IPS DF 6.9 (cell line): Measurements from ENCODE around the gene SLC26A8.

ENCODE experiments used
- DNase-seq: peaks from one replicate; pipeline ENCODE4 v3.0.0-alpha.2; 2013; ENCODE audit warnings: low read depth, low spot score
- H3K27ac ChIP-seq: one replicate; pipeline ENCODE4 v1.5.1; 2013; ENCODE audit warnings: low read length, control low read depth
- H3K27me3 ChIP-seq: 2 replicates; pipeline ENCODE4 v1.6.1; 2013; ENCODE audit warnings: mild to moderate bottlenecking, low read length; ENCODE audit not compliant: control insufficient read depth, insufficient read depth
- H3K36me3 ChIP-seq: 2 replicates; pipeline ENCODE4 v1.6.1; 2013; ENCODE audit warnings: low read length; ENCODE audit not compliant: control insufficient read depth, insufficient read depth
- H3K4me1 ChIP-seq: 2 replicates; pipeline ENCODE4 v1.6.1; 2013; ENCODE audit warnings: low read length; ENCODE audit not compliant: control insufficient read depth, insufficient read depth
- H3K4me3 ChIP-seq: 2 replicates; pipeline ENCODE4 v1.5.1; 2013; ENCODE audit warnings: mild to moderate bottlenecking, low read length
- H3K9me3 ChIP-seq: 2 replicates; pipeline ENCODE4 v1.6.1; 2013; ENCODE audit warnings: low read length, inconsistent platforms; ENCODE audit not compliant: control insufficient read depth, insufficient read depth
- whole genome bisulfite sequencing: extraction: QIAGEN DNeasy Blood & Tissue Kit; methylation state at CpG from one replicate; pipeline ENCODE4 v1.1.7; 2013; ENCODE audit warnings: mixed read lengths, missing lambda C conversion rate; ENCODE audit not compliant: insufficient read length, insufficient coverage; 5-methylcytosine and 5-hydroxymethylcytosine counted together

The SLC26A8 gene

DNA sequence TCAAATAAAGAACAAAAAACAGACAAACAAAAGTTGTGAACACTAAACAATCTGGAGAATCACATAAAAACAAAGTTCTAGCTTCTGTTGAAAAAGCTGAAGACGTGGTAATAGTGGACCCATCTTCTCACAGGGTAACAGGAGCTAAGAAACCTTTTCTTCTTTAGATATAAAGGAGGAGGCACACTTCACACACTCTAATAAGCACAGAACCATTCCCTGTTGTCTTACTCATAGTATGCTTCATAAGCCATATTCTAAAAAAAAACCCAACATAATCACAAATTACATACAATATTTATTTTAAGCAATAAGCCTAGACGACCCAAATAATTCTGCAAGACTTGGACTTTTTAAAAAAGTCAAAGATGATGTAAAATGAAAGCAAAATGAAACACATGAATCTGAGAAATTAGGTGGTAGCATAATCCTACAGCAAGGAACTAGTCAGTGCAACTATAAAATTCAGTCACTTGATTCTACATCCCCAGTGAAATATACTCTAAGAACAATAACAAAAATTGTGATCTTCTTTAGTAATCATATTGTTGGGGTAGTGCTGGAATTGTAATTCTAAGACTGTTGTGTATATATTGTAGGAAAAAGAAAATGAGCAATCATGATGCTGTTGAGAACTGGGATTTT lies 119.2 kb downstream of the SLC26A8 start:
- Histone ChIP-seq H3K27me3 (no peaks in the 10 kb centered on the region), H3K36me3 (peaks cover 12% of the 10 kb centered on the region; the same call in 1 of the 2 replicates)

DNA sequence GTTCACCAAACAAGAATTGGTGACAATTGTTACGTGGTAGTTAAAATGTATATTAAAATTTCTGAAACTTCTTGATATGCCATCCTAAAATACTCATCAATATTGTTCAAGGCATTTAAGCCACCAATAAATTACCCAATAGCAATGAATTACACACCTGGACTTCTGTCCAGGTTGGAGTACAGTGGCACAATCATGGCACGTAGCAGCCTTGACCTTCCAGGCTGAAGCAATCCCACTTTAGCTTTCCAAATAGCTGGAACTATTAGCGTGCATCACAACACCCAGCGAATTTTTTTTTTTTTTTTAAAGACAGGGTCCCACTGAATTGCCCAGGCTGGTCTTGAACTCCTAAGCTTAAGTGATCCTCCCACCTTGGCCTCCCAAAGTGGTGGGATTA lies 120.8 kb downstream of the SLC26A8 start:
- Histone ChIP-seq H3K9me3 (no peaks in the 10 kb centered on the region), H3K27me3 (no peaks in the 10 kb centered on the region), H3K4me1 (no peaks in the 10 kb centered on the region), H3K27ac (no peak overlapping the region), H3K4me3 (no peak overlapping the region), H3K36me3 (peaks cover 2% of the 10 kb centered on the region; the same call in 1 of the 2 replicates)
- no CpG with 5 or more reads among the region's 4 CpGs for WGBS
- DNase-seq, result no peak

More for the DNA sequence above, 119.2 kb downstream of the SLC26A8 start:
- DNase-seq, result no peak
- Histone ChIP-seq H3K9me3 (no peaks in the 10 kb centered on the region), H3K4me1 (no peaks in the 10 kb centered on the region), H3K4me3 (no peak overlapping the region), H3K27ac (no peak overlapping the region)
- 100% methylated on average over 1 of the region's 2 CpGs for WGBS

DNA sequence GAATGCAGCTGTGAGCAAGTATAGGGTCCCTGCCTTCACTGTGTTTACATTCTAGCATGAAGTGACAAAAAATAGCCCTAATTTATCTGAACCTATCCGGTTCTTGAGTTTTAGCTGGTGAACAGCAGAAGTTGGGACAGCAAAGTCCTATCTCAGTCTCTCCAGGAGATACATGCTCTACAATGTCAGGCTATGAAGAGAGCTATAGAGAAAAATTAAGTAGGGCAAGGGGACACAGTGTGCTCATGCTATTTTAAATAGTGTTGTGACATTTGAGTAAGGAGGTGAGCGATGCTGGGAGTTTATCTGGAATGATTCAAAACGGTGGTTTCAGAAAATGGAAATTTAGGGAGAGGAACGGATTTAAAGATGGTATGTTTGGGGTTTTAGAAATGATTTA lies 124.0 kb downstream of the SLC26A8 start:
- DNase-seq, result no peak
- Histone ChIP-seq H3K27ac (no peak overlapping the region), H3K9me3 (no peaks in the 10 kb centered on the region), H3K36me3 (no peaks in the 10 kb centered on the region; the same call in 1 of the 2 replicates), H3K27me3 (no peaks in the 10 kb centered on the region), H3K4me1 (0 out of 2 replicates have a peak, but pooled peaks cover 3% of the 10 kb centered on the region), H3K4me3 (no peak overlapping the region)
- 100% methylated on average over 3 of the region's 4 CpGs for WGBS

DNA sequence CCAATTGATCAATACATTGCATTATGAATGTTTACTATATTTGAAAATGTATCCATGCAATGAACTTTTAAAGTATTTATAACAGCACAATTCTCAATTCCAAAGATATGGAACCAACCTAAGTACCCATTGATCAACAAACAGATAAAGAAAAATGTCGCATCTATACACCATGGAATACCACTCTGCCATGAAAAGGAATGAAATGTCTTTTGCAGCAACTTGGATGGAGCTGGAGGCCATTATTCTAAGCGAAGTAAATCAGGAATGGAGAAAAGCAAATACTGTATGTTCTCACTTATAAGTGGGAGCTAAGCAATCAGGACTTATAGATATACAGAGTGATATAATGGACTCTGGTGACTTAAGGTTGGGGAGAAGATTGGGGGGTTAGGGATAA lies 126.4 kb downstream of the SLC26A8 start:
- H3K4me3 ChIP-seq, result no peak overlapping the region
- no peak for DNase-seq
- H3K27me3 ChIP-seq, result no peaks in the 10 kb centered on the region
- no peaks in the 10 kb centered on the region for H3K9me3 ChIP-seq
- 0 out of 2 replicates have a peak, but pooled peaks cover 3% of the 10 kb centered on the region for H3K4me1 ChIP-seq
- H3K27ac ChIP-seq, result no peak overlapping the region
- no CpG with 5 or more reads among the region's 2 CpGs for WGBS
- H3K36me3 ChIP-seq, result no peaks in the 10 kb centered on the region; the same call in 1 of the 2 replicates

DNA sequence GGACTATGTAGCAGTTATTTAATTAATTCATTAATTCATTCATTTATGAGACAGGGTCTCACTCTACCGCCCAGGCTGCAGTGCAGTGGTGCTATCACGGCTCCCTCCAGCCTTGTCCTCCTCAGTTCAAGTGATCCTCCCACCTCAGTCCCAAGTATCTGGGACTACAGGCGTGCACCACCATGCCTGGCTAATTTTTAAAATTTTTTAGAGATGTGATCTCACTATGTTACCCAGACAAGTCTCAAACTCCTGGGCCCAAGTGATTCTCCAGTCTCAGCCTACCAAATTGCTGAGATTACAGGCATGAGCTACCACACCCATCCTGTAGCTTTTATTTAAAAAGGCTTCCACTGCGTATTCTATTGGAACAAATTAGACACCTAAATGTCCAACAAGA lies 127.0 kb downstream of the SLC26A8 start:
- no peak for DNase-seq
- Histone ChIP-seq H3K36me3 (no peaks in the 10 kb centered on the region; the same call in 1 of the 2 replicates), H3K9me3 (no peaks in the 10 kb centered on the region), H3K27me3 (no peaks in the 10 kb centered on the region), H3K4me3 (no peak overlapping the region), H3K4me1 (0 out of 2 replicates have a peak, but pooled peaks cover 3% of the 10 kb centered on the region), H3K27ac (no peak overlapping the region)
- whole genome bisulfite sequencing, result no CpG with 5 or more reads among the region's 4 CpGs

DNA sequence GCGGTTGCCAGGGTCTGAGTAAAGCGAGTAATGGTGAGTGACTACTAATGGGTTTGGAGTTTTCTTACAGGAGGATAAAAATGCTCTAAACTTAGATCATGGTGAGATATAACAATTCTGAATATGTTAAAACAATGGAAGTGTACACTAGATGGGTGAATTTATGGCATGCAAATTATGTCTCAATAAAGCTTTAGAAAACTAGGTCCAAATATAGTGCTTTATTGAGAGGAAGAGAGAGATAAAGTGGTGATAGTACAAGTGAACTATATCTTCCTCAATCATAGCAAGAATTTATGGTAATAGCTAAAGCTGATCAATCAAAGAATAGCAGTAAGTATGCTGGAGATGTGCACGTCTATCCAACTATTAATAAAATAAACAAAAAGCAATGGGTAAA lies 127.4 kb downstream of the SLC26A8 start:
- H3K4me3 ChIP-seq, result no peak overlapping the region
- H3K4me1 ChIP-seq, result 0 out of 2 replicates have a peak, but pooled peaks cover 3% of the 10 kb centered on the region
- no peaks in the 10 kb centered on the region for H3K9me3 ChIP-seq
- DNase-seq, result no peak
- H3K27me3 ChIP-seq, result no peaks in the 10 kb centered on the region
- no peak overlapping the region for H3K27ac ChIP-seq
- no peaks in the 10 kb centered on the region; the same call in 1 of the 2 replicates for H3K36me3 ChIP-seq
- WGBS, result no CpG with 5 or more reads among the region's 3 CpGs

DNA sequence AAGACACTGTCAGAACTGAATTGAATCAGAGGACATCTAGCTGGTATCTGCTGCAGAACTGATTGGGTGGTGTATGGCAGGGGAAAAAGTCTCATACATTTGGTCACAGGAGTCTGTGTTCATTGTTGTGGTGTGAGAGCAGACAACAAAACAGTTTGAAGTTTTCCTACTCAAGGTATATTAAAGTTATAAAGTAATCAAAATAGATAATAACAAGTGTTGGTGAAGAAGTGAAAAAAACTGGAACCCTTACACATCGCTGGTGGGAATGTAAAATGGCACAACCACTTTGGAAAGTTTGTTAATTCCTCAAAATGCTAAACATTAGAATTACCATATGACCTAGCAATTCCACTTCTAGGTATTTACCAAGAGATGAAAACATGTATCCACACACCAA lies 128.2 kb downstream of the SLC26A8 start:
- no CpG with 5 or more reads among the region's 1 CpG for WGBS
- no peaks in the 10 kb centered on the region for H3K9me3 ChIP-seq
- H3K27ac ChIP-seq, result no peak overlapping the region
- H3K27me3 ChIP-seq, result no peaks in the 10 kb centered on the region
- H3K36me3 ChIP-seq, result no peaks in the 10 kb centered on the region; the same call in 1 of the 2 replicates
- no peak for DNase-seq
- H3K4me1 ChIP-seq, result 0 out of 2 replicates have a peak, but pooled peaks cover 3% of the 10 kb centered on the region
- H3K4me3 ChIP-seq, result no peak overlapping the region

DNA sequence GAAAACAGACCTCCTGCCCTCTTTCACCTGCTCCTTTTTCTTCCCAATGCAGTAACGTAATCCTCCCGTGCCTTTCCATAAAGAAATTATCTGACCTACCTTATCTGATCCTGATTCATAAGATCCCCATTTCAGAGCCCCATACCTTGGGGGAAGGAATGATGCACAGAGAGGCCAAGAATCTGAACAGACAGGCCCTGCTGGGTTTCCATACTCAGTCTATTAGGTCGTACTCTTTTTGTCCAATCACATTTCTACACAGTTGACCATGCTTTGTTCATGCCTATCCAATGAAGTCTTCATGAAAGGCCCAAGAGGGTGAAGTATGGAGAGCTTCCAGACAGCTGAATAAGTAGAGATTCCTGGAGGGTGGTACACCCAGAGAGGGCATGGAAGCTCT lies 128.9 kb downstream of the SLC26A8 start:
- Histone ChIP-seq H3K9me3 (no peaks in the 10 kb centered on the region), H3K27me3 (no peaks in the 10 kb centered on the region), H3K4me1 (0 out of 2 replicates have a peak, but pooled peaks cover 3% of the 10 kb centered on the region), H3K27ac (no peak overlapping the region), H3K36me3 (no peaks in the 10 kb centered on the region), H3K4me3 (no peak overlapping the region)
- no peak for DNase-seq
- WGBS, result no CpG with 5 or more reads among the region's 3 CpGs

DNA sequence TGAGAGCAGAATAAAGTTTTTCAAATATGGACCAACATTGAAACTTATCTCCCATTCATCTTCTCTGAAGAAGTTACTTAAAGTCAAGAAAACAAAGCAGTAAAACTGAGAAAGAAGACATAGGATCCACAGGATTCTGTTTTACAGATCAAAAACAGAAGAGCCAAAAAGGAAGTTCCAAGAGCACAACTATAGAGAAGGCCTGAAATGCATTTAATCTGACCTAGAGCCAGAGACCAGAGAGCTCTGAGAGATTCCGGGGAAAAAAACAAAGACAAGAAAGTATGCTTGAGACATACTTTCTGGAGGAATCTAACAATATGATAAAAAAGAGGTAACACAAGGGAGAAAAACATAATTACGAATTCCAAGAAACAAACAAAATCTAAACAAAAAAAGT lies 129.7 kb downstream of the SLC26A8 start:
- Histone ChIP-seq H3K9me3 (no peaks in the 10 kb centered on the region), H3K27me3 (no peaks in the 10 kb centered on the region), H3K4me1 (0 out of 2 replicates have a peak, but pooled peaks cover 3% of the 10 kb centered on the region), H3K27ac (no peak overlapping the region), H3K4me3 (no peak overlapping the region), H3K36me3 (no peaks in the 10 kb centered on the region)
- DNase-seq, result no peak
- no CpG with 5 or more reads among the region's 2 CpGs for WGBS
